ENCODE measurements around the gene ACOD1.
"Not testable (repeated sequence)": the region's sequence is repeated elsewhere in the genome, so short reads cannot be mapped to it uniquely, and the experiment has no call there.

ACOD1 gene

GRCh38 chr13:76954538-76954937 lies 6.2 kb downstream of the ACOD1 start:
- no peak for DNase-seq

GRCh38 chr13:76955193-76955592 lies 6.9 kb downstream of the ACOD1 start:
- no peak for DNase-seq

GRCh38 chr13:76955661-76956060 lies 7.3 kb downstream of the ACOD1 start:
- no peak for DNase-seq

GRCh38 chr13:76958841-76959432 lies 10.6 kb downstream of the ACOD1 start:
- DNase-seq, result no peak

DNA sequence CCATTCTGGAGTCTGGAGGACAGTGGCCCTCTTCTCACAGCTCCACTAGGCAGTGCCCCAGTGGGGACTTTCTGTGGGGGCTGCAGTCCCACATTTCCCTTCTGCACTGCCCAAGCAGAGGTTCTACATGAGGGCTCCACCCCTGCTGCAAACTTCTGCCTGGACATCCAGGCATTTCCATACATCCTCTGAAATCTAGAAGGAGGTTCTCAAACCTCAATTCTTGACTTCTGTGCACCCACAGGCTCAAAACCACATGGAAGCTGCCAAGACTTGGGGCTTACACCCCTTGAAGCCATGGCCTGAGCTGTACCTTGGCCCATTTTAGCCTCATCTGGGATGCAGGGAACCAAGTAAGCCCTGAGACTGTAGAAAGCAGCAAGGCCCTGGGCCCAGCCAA lies 11.4 kb downstream of the ACOD1 start:
- DNase-seq, result not testable (repeated sequence)

DNA sequence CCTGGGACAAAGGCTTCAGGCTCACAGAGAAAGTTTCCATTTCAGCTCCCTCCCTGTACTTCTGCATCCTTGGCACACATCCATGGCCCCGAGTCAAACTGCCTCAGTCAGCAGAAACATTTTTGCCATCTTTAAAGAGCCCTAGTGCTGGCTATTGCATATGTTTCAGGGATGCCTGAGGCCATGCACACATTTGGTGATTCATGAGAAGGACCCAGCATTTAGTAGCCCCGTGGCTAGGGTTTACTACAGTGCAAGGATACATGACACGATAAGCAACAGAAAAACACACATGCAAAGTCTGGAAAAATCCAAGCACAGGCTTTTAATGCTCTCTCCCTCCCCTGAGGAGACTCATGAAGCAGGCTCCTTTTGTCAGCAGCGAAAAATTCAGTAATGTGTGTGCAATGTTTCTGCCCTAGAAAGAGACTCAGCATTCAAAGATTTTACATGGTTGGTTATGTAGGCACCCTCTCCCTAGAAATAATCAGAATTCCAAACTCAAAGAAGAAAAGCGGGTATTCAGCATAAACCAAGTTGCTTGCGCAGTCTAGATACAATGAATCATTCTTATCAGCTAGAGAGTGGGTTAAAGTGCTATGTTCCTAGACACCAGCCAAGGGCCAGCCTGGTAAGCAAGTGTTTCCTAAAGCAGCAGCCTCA lies 17.6 kb downstream of the ACOD1 start:
- no peak for DNase-seq

DNA sequence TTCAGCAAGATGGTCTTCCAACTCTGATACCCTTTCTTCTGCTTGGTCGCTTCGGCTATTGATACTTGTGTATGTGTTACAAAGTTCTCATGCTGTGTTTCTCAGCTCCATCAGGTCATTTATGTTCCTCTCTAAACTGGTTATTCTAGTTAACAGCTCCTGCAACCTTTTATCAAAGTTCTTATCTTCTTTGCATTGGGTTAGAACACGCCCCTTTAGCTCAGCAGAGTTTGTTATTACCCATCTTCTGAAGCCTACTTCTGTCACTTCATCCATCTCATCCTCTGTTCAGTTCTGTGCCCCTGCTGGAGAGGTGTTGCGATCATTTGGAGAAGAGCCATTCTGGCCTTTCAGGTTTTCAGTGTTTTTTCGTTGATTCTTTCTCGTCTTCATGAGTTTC lies 18.7 kb downstream of the ACOD1 start:
- no peak for DNase-seq

GRCh38 chr13:76968041-76968440 lies 19.7 kb downstream of the ACOD1 start:
- no peak for DNase-seq

DNA sequence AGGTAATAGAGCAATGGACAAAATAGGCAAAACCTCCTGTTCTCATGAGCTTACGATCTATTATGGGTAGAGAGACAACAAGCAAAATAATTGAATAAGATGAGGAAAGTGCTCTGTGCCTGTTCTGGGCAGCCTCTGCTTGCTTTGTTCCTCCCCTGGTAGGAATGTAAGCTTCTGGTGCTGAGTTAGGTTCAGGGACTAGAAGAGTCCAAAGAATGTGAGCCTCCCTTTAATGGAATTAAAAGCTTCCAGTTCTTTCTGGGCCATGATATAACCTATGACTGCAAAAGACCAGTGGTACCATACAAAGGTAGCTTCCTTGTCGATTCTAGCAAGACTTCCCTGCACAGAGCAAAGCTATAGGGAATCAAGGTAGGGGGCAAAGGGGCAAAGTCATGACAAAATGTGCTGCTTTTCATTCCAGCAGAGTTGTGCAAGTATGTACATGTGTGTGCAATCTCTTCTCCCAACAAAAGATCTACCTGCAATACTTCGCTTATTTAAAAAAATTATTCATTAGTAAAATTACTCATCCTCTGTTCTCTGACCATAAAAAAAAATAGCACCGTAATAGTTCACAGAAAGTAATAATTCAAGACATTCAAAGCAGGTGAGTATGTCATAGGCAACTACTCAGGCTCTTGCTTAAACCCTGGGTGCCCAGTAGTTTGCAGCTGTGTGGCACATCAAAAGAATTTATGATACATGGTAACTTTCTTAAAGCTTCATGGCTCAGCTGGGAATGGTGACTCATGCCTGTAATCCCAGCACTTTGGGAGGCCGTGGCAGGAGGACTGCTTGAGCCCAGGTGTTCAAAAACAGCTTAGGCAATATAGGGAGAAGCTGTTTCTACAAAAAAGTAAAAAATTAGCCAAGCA lies 21.4 kb downstream of the ACOD1 start:
- DNase-seq, result no peak

GRCh38 chr13:76971215-76971614 lies 22.9 kb downstream of the ACOD1 start:
- no peak for DNase-seq

DNA sequence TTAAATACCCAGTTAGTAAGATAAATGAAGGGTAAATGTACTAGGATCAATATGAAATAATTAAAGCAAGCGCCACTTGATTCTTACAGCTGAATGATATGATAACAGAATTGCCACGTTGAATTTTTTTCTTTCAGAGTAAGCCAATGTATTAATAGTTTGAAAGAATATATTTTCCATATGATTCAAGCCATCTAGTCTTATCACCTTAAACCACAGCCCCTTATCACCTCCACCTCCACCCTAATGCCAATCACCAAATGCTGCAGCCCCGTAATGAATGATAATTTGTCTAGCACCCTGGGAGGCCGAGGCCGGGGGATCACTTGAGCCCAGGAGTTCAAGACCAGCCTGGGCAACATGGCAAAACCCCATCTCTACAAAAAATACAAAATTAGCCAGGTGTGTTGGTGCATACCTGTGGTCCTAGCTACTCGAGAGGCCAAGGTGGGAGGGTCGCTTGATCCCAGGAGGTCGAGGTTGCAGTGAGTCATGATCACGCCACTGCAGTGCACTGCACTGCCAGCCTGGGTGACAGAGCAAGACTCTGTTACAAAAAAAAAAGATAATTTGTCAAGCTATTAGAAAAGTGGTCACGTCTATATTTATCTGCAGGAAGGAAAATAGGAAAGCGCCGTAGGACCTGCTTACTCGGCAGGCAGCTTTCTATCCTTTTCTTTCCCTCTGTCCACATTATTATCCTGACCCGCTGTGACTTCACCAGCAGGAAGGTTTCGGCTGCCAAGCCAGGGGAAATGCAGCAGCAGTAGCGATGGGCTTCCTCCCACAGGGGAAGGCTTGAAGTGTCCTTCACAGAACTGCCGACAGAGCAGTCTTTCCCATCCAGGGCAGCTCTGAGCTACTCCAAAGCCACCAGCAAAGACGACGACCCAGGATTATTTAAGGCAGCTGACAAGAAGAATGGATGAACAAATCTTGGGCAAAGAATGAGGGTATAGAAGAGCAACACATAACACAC lies 23.8 kb downstream of the ACOD1 start:
- DNase-seq, result no peak

GRCh38 chr13:76973920-76974617 lies 25.8 kb downstream of the ACOD1 start:
- no peak for DNase-seq

GRCh38 chr13:76974618-76974975 lies 26.3 kb downstream of the ACOD1 start:
- DNase-seq, result no peak

GRCh38 chr13:76975863-76976262 lies 27.6 kb downstream of the ACOD1 start:
- no peak for DNase-seq

DNA sequence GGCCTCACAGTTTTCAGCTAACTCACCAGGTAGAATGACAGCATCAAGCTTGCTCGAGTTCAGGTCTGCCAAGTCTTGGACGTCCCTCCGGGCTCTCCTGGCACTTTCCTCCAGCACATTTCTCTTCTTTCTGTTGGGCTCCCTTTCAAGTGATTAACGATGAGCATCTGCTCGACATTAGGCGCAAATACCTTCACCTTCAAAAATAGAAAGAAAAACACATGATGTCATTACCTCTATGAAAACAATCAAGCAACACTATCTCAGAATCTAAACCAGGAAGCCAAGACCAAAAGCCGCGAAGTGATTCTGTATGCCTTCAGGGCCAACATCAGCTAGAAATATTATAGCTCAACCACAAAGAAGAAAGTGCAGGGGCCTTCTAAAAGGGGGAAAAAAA lies 28.2 kb downstream of the ACOD1 start:
- DNase-seq, result no peak

- no peak for DNase-seq
Measured at GRCh38 chr13:76976929-76977328, 28.6 kb downstream of the ACOD1 start.

GRCh38 chr13:76980075-76980718 lies 31.9 kb downstream of the ACOD1 start:
- DNase-seq, result peak; percentile 82

- no peak for DNase-seq
Measured at GRCh38 chr13:76982061-76982460, 33.8 kb downstream of the ACOD1 start.

DNA sequence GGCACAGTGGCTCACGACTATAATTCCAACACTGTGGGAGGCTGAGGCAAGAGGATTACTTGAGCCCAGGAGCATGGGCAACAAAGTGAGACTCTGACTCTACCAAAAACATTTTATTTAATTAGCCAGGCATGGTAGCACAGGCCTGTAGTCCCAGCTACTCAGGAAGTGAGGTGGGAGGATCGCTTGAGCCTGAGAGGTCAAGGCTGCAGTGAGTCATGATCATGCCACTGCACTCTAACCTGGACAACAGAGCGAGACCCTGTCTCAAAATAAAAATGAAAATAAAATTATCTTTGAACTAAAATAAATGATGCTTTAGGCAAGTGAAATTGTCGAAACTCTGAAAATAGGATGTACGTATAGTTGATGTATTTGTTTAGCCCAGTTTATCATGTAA lies 35.4 kb downstream of the ACOD1 start:
- no peak for DNase-seq

DNA sequence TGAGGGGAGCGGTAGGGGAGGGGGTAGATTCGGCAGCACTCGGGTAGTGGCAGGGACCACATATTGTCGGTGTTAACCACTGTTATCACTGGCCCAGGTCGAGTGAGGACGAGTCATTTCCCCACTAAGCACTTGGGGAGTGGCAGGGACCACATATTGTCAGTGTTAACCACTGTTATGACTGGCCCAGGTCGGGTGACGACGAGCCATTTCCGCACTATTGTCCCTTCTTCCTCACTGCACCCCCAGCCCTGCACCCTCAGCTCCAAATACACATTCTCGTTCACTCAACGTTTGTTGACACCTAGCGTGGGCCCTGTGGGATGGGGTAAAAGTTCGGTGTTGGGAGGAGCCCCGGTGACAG lies 43.1 kb downstream of the ACOD1 start:
- peak; percentile 85 for DNase-seq

DNA sequence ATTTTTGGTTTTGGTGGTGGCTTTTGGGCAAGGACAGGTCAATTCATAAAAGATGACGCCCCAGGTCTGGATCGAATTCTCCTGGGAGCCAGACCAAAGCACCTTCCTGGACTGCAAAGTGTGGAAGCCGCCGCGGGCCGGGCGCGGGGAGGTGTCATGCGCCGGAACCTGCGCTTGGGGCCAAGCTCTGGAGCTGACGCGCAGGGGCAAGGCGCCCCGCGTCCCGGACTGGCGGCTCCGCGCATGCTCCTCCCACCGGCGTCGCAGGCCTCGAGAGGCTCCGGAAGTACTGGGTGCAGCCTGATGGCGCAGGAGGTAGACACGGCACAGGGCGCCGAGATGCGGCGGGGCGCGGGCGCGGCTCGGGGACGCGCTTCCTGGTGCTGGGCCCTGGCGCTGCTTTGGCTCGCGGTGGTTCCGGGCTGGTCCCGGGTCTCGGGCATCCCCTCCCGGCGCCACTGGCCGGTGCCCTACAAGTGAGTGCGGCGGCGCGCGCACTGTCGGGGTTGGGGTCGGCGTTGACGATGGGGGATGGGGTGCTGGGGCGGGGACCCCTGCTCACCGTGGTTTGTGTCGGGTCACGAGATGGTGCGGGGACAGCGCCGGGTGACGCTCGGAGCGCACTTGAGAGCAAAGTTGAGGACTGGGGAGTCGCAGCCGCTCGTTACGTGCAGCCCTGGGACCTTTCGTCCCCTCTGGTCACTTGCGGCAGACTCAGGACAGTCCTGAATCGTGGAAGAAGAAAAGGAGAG lies 43.7 kb downstream of the ACOD1 start, which contains the start of gene CLN5:
Gene CLN5 (plus strand): TSS at position 286 of the 752 bp plus-strand sequence. CDS start 18 bp downstream, at position 304.
- peak; percentile 95 for DNase-seq
